ENCODE data around the gene VPS13C.

Gene VPS13C

DNA sequence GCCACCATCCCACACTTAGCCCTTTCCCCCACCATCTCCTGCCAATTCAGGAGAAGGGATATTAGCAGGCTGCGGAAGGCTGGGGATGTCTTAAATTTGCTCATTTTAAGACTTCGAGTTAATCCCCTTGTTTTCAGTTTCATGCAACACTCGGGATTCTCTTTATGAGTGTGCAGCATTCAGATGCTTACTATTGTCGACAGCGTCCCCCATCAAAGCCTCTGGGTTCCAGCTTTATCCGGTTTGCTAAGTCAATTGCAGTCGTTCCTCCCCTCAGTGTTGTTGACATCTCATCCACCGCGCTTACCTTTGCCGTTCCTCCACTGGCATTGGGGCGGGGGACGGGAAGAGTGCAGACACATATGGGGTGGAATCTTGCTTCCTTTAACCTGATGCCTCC lies 220.2 kb downstream of the VPS13C start:
- no peak for DNase-seq

DNA sequence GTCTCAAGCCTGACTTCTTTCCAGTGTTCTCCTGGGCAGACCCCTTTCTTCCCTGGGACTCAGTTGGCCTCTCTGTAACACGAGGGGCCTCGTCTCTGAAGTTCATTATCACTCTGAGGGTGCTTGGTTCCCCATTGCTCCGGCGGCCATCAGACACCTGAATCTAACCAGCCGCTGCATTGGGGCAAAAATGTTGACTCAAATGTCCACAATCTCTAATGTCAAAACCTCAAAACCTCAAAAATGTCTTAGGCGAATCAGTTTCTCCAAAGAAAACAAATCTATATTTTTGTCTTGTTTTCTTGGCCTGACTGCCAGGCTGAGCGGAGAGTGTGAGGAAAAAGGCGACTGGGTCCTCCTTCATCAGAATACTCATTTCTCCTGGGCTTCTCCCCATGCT lies 220.7 kb downstream of the VPS13C start:
- no peak for DNase-seq

DNA sequence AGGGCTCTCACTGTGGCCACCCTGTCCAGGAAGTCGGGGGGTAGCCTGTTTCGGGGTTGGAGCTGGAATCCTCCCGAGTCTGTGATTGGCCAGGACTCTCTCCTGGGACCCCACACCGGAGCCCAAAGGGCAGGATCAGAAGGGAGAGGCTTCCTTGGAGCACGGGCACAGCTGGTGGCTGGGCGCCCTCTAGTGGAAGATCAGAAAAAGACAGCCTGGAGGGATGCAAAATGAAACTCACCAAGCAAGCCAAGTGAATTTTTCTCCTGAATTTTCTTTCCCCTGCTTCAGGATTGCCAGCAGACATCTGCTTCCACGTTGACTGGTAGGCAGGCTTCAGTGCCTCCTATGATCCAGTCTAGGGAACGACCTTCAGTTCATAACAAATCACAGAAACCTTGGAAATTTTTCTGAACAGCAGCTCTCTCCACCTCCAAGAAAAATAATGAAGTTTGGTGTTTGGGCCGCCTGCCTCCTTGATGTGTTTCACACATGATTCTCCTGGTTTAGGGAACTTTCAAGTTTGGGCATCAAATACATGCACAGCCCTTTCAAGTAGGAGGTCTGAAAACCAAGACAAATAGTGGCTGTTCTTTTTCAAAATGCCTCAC lies 224.6 kb downstream of the VPS13C start:
- peak; percentile 67 for DNase-seq

DNA sequence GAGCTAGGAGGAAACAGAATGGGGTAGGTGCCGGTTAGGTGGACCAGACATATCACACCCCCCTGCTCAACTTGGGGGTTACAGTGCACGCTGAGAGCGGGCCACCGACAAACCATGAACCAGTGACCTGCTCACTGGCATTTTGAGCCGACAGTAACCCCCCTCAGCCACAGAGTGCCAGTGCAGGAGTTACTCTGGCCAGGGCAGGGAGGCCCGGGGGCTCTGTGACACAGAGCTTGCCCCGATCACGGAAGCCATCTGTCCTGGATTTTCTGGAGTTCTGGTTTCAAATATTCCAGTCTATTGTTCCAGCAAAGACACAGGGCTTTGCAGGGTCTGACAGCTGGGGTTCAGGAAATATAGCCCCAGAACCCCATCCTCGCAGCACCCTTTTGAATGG lies 225.2 kb downstream of the VPS13C start:
- no peak for DNase-seq

DNA sequence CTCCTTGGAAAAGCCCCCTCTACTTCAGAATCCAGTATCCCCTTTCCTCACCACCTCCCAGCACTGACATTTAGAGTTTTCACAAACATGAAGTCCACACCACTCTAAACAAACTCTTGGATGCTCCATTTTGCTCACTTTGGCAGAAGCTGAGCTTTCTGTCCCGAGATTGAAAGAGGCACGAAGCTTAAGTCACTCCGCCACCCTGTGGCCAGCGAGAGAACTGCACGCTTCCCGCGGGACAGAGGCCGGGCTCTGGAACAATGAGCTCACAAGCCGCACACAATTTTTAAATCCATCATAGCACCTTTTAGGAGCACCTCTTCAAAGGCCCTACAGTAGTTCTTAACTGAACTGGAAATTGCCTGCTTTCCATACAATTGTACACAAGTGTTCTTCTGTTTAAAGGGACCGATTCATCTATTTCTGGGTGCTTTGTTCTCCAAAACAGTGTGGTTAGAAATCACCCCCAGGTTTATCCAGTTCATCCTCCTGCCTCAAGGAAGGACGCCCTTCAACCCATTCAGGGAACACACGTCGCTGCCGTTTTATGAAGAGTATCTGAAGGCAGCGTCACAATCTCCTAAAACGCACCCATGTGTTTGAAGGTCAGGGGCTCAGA lies 226.1 kb downstream of the VPS13C start:
- DNase-seq: peak; percentile 84

DNA sequence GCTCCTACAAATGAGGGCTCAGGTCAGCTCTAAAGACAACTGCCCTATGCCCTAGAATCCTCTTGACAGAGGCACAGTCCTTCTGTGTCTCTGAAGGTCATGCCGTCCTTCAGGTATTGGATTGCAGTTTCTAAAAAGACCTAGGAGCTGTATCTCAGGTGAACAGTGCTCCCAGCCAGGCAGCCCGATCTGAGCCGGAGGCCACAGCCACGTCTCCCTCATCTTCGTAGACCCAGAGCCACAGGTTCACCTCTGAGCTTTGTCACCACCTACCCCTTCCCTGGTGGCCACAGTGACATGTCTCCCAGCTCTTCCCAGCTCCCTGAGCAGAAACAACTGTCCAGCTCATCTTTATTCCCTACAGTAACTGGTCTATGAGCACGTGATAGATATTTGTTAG lies 228.0 kb downstream of the VPS13C start:
- DNase-seq: no peak

DNA sequence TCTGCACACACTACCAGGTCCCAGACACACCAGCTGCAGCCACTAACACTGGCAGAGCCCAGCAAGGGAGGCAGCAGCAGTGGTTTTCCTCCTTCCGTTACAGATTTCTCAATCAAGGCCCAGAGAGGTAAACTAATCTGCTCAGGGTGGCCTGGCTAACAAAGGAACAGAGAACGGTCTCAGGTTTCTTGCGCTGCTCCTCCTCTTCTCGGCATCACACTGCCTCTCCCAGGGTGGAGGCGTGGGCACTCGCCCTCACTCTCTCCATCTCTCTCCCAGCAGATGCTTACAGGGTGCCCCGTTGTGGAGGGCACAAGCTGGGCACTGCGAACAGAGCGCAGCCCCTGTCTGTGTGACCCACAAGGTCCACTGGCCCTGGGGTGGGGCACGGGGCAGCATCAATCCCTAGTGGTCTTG lies 228.7 kb downstream of the VPS13C start:
- DNase-seq: peak; percentile 55

DNA sequence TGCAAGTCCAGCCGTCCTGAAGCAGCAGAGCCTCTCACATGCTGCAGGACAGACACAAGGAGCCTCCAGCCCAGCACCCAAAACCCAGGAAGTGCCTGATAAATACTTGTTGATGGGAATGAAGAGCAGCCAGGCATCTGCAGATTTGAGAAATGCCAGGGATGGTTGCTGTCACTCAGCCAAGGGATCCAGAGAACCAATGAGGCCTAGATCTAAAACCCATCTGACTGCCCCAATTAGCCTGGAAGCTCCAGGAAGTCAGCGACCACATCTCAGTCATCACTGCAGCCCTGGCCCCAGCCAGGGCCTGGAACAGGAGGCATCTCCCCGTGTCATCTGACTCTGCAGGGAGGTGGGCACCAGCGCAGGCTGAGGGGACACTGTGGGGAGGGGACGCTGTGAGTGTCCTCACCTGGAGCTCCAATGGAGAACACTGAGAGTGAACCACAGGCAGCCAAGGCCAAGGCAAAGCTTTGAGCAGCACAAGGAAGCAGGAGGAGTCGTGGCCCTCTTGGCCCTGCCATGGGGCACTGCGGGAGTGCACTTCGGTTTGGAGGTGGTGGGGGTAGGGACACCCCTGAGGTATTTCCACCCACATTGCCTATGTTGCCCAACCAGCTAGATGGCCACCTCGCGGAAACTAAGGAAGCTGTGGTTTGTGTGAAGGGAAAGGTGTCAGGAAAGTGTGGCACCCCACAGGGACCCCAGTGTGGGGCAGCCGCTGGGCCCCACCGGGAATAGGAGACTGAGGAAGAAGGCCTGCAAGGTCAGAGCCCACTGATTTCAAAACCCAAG lies 229.5 kb downstream of the VPS13C start:
- peak; percentile 38 for DNase-seq

DNA sequence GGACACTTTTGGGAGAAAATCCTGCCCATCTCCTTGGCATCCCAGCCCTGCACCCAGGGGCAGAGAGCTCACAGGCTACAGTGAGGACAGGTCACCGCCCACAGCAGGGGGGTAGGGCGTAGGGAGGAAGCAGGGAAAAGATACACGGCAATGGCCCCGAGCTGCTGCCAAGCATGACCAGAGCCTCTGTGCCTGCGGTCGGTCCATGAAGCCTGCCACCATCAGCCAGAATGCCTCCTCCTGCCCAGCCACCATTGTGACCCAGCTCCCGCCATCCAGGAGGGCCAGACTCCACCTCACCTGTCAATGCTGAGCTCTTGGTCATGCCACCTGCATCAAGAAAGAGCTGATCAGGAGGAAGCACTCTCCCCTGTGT lies 230.7 kb downstream of the VPS13C start:
- DNase-seq: no peak

DNA sequence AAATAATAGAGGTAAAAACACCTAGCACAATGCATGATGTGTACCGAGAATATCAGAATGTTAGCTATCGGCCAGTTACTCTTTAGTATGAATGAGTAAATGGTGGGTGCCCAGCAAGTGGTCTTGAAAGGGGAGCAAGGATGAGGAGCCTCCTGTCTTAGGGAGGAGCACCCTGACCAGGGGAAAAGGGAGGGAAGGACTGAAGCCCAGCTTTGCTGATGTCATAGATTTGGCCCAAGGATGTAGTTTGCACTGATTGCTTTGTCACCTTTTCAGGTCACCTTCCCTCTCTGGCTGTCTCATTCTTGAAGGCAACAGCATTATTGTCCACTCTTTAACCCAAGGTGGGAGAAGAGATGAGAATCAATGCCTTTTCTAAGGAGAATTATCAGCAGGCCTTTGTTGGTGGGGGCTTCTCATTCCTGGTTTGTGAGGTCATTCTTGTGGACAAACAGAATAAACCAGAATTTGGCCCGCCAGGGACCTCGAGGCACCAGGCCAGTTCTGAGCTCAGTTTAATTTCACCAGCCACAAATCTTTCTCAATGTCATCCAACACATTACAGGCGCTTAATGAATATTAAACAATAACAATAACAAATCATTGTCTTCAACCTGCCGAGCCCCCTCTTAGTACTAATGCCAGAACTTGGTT lies 231.3 kb downstream of the VPS13C start:
- no peak for DNase-seq

DNA sequence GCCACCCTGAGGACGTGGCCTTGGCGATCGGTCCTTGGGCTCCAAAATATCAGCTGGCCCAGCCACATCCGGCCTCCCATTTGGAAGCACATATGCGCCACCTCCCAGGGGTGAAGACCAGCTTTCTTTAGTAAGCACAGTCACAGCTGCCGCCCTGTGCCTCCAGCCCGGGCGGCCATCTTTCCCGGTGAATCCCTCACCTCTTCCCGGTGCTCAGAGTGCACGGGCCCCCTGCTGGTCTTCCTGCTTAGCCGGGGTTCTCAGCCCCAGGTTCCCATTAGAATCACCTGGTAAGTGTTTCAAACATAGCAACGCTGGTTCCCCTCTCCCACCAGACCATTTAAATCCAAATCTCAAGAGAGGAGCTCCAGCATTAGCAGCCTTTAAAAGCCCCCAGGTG lies 232.2 kb downstream of the VPS13C start:
- DNase-seq: no peak

DNA sequence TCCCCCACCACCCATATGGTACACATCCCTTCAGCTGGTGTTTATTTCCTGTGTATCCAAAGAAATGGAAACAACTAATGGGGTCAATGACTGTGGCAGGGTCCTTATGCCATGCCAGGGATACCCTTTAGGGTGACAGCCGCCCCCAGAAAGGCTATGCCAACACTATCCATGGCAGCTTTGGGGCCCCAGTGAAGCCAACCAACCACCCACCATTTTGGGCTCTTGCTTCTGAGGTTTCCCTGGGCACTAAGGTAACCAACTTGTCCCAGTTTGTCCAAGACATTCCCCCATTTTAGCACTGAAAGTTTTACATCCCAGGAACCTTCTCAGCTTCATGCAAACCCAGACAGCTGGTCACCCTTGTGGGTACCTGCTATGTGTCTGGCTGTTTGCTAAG lies 233.1 kb downstream of the VPS13C start:
- DNase-seq: no peak

DNA sequence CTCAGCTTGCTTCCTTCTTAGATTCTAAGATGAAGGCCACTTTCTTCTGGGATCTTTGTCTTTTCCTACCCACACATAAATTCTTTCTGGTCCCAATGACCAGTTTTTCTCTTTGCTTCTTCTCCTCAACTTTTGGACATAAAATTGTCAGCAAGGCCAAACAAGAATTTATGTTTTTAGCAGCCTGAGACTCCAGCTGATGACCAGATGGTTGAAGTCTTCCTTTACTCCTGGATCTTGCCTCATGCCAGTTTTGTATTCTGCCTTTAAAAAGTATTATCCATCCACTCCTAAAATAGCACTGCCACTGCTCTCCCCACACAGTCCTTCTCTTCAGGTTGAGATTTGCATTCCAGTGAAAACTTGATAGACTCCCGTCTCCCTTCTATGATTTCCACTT lies 236.0 kb downstream of the VPS13C start:
- DNase-seq: no peak

DNA sequence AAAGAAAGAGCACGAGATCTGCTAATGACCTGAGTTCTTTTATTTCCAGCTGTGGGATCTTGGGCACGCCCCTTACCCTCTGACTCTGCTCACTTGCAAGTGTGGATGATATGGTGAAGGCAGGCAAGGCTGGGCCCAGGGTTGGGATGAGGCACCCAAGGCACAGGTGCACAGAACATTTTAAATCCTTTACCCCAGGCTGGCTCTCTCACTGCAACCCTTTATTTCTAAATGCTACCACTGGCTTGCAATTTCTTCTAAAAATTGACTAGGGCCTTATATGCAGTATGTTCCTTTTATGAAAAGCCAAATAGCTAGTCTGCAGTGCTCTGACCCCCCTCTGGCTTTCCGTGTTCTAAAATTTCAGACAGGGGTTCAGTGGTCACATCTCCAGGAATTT lies 237.7 kb downstream of the VPS13C start:
- DNase-seq: no peak

DNA sequence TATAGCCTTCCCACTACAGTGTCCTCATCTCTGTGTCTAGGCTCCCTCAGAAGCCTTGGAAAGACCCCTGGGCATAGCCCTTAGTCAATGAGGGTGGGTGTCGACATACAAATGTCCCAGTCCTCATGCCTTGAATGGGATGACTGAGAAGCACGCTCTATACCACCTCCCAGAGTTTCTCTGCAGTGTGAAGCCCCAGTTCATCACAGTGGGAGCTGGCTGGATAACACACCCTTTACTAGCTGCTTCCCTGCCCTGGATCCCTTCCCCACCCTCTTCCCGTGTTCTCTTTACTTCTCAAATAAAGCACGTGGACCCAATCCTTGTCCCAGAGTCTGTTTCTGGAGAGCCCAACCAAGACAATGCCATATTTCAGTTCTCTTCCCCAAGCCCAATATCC lies 239.3 kb downstream of the VPS13C start:
- DNase-seq: no peak

DNA sequence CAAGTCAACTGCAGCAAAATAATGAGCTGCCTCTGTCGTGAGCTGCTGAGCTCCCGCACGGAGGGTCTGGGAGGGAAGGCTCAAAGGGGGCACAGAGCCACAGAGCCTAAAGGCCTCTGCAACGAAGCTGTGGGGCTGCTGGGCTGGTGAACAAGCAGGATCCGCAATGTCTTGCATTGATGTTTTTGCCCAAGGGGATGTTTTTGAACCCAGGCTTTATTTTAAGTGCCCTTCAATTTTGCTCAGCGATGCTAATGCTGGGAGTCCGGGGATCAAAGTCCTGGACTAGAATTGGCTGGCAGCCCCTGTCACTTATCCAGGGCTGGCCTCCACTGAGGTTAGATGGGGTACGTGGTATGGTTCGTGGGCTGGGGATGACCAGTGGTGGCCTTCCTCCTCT lies 240.0 kb downstream of the VPS13C start:
- no peak for DNase-seq

DNA sequence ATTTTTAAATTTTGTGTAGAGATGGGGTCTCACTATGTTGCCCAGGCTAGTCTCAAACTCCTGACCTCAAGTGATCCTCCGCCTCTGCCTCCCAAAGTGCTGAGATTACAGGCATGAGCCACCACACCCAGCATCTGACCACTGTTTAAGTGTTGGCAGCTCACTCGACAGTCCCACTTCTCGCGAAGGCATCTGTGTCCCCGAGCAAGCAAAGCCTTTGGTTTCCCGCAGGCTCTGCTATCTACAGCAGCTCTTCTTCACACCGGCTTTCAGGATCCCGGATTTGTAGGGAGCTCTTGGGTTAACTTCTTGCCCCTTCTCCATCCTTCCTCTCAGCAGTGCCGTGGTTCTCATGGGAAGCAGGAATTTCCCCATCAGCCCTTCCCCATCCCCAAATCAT lies 240.9 kb downstream of the VPS13C start:
- DNase-seq: no peak

DNA sequence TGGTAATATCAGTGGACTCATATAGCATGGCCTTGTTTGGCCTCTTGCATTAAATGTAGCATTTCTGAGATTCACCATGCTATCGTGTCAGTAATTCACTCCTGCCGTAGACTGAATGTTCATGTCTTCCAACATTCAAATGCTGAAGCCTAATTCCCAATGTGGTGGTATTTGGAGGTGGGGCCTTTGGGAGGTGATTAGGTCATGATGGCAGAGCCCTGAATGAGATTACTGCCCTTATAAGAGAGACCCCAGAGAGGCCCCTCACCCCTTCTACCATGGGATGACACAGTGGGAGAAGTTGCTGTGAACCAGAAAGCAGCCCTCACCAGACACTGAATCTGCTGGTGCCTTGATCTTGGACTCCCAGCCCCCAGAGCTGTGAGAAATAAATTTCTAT lies 241.4 kb downstream of the VPS13C start:
- DNase-seq: no peak

DNA sequence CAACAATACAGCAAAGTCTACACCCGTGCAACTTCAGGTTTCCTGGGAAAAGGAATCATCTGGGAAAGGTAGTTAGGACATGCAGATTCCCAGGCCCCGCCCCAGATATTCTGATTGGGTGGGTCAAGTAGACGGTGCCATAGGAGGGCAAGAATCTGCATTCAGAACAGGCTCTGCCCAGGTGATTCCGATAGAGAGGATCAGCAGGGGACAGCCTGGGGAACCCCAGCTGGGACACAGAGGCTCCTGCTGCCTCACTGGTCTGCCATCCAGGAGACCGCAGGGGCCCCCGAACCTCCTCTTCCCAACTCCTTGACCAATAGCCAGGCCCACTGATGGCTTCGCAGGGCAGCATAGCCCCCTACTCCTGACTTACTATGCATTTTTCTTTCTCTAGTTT lies 243.4 kb downstream of the VPS13C start:
- DNase-seq: no peak

DNA sequence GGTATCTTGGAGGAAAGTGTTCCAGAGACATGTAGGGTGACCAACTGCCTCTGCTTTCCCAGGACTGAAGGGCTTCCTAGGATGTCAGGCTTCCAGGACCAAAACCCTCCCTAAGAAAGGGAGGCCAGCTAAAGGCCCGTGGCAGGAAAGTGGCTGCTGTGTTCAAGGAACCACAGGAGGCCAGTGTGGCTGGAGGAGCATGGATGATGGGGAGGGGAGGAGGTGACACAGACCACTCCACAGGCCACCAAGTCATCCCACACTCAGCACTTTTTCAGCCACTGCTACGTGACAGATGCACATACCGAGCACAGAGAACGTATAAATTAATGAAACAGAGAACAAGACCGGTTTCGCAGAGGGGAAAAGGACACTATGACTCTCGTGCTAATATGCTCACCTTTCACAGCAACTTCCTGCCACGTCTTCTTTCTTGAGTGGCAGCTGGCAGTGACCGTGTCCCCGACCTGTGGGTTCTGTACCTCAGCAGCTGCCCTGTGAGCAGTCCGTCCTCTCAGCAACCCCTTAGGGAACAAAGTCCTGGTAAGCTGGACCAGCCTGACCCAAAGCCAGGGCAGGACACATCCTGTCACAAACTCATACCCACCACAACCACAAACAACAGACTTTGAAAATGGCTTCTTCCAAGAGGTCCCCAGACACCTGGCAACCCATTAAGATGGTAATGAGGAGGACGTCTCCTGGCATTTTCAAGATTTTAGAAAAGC lies 244.7 kb downstream of the VPS13C start:
- no peak for DNase-seq

DNA sequence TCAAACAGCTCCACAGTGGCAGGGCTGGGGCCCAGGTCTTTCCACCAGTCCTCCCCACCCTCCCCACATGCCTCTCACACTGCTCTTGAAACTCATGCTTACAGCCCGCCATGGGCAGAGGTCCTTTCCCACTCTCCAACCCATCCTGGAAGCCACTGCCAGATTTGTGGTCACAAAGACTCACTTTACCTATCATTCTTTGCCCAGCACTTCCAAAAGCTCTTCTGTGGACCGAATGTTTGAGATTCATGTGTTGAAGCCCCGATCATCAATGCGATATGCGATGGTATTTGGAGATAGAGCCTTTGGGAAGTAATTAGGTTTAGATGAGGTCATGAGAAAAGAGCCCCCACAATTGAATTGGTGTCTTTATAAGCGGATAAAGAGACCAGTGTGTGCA lies 247.8 kb downstream of the VPS13C start:
- no peak for DNase-seq

DNA sequence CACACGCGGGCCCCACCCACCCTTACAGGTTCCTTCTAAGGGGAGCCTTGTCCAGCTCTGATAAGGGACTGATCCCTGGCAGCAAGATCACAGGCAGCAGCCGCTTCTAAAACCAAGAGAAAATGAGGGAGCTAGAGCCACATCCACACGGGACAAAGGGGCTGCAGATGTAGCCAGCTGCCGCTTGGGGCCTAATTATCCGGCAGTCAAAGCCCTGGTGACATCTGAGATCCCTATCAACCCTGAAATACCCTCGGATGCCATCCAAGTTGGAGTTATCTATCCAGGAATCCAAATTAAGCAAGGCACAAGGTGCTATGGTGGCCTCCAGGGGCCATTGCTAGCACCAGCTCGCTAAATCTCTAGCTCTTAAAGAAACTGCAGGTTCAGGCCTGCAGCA lies 248.3 kb downstream of the VPS13C start:
- DNase-seq: no peak

DNA sequence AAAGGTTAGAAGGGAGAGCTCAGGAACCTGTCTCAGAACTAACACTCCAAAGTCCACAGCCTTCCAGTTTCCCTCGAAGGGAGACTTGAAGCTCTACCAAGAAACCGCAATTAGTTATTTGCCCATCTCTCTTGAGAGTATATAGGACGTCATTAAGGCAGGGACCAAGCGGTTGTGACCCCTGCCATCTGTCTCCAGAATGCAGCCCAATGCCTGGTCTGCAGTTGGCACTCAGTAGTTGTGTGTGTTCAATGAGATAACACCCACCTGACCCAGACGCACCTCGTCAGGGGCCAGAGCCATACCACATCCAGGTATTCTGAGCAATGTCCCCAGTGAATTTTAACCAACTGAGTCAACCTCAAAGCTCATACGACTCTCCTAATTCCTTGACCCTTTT lies 251.0 kb downstream of the VPS13C start:
- no peak for DNase-seq
